Activated naive CD8-positive, alpha-beta T cell treated with anti-CD3 and anti-CD28 coated beads, Interleukin-2, amount 50 U/mL, for 24 hours (primary cell): ENCODE results near the gene SPRY4.

Experiments
- ATAC-seq: fragments of 150-1000 bp; cut with Tn5 transposase; one replicate; pipeline ENCODE4 v1.10.0; 2021
- DNase-seq: peaks from one replicate; pipeline ENCODE4 v3.0.0; 2021
- H3K27ac Mint-ChIP-seq: one replicate; pipeline ENCODE4 v1.8.0; 2021; ENCODE audit warnings: mild to moderate bottlenecking, mixed read lengths
- H3K27me3 Mint-ChIP-seq: one replicate; pipeline ENCODE4 v1.8.0; 2021; ENCODE audit warnings: mixed read lengths
- H3K36me3 Mint-ChIP-seq: one replicate; pipeline ENCODE4 v1.8.0; 2021; ENCODE audit warnings: low read depth, mixed read lengths
- H3K4me1 Mint-ChIP-seq: one replicate; pipeline ENCODE4 v1.8.0; 2021; ENCODE audit warnings: mixed read lengths
- H3K4me3 Mint-ChIP-seq: one replicate; pipeline ENCODE4 v1.8.0; 2021; ENCODE audit warnings: mild to moderate bottlenecking, moderate library complexity, mixed read lengths
- H3K9me3 Mint-ChIP-seq: one replicate; pipeline ENCODE4 v1.8.0; 2021; ENCODE audit warnings: mixed read lengths

Gene SPRY4

GRCh38 chr5:142313682-142314081, 11.1 kb downstream of the SPRY4 start:
- no peak for DNase-seq
- Mint-ChIP-seq H3K27ac (no peak overlapping the region), H3K4me1 (peaks cover 16% of the 10 kb centered on the region), H3K36me3 (no peaks in the 10 kb centered on the region), H3K4me3 (no peak overlapping the region), H3K9me3 (no peaks in the 10 kb centered on the region), H3K27me3 (no peaks in the 10 kb centered on the region)
- ATAC-seq = no peak

- Mint-ChIP-seq H3K27ac (no peak overlapping the region), H3K4me1 (peaks cover 16% of the 10 kb centered on the region), H3K27me3 (no peaks in the 10 kb centered on the region)
Observed at GRCh38 chr5:142313275-142313674, 11.5 kb downstream of the SPRY4 start.

GRCh38 chr5:142312399-142312798, 12.4 kb downstream of the SPRY4 start:
- ATAC-seq = no peak
- Mint-ChIP-seq H3K27ac (no peak overlapping the region), H3K4me3 (no peak overlapping the region), H3K27me3 (no peaks in the 10 kb centered on the region), H3K9me3 (no peaks in the 10 kb centered on the region), H3K4me1 (peaks cover 16% of the 10 kb centered on the region), H3K36me3 (no peaks in the 10 kb centered on the region)
- DNase-seq = no peak

More at GRCh38 chr5:142313275-142313674, 11.5 kb downstream of the SPRY4 start:
- ATAC-seq (no peak), DNase-seq (no peak)
- H3K9me3 Mint-ChIP-seq = no peaks in the 10 kb centered on the region
- H3K36me3 Mint-ChIP-seq = no peaks in the 10 kb centered on the region
- no peak overlapping the region for H3K4me3 Mint-ChIP-seq

GRCh38 chr5:142311725-142312124, 13.1 kb downstream of the SPRY4 start:
- no peak for ATAC-seq
- no peaks in the 10 kb centered on the region for H3K27me3 Mint-ChIP-seq
- no peak overlapping the region for H3K4me3 Mint-ChIP-seq
- no peak for DNase-seq
- H3K9me3 Mint-ChIP-seq = no peaks in the 10 kb centered on the region
- H3K27ac Mint-ChIP-seq = no peak overlapping the region
- no peaks in the 10 kb centered on the region for H3K36me3 Mint-ChIP-seq
- peaks cover 16% of the 10 kb centered on the region for H3K4me1 Mint-ChIP-seq

GRCh38 chr5:142310803-142311202, 14.0 kb downstream of the SPRY4 start:
- no peaks in the 10 kb centered on the region for H3K27me3 Mint-ChIP-seq
- DNase-seq (no peak), ATAC-seq (no peak)
- H3K4me3 Mint-ChIP-seq = no peak overlapping the region
- no peaks in the 10 kb centered on the region for H3K36me3 Mint-ChIP-seq
- H3K27ac Mint-ChIP-seq = no peak overlapping the region
- no peaks in the 10 kb centered on the region for H3K9me3 Mint-ChIP-seq
- H3K4me1 Mint-ChIP-seq = peaks cover 10% of the 10 kb centered on the region

- no peaks in the 10 kb centered on the region for H3K9me3 Mint-ChIP-seq
- H3K4me1 Mint-ChIP-seq = peaks cover 4% of the 10 kb centered on the region
- H3K27ac Mint-ChIP-seq = no peak overlapping the region
- no peak for DNase-seq
- H3K4me3 Mint-ChIP-seq = no peak overlapping the region
- H3K36me3 Mint-ChIP-seq = no peaks in the 10 kb centered on the region
- ATAC-seq = no peak
- no peaks in the 10 kb centered on the region for H3K27me3 Mint-ChIP-seq
Observed at GRCh38 chr5:142309747-142310318, 15.0 kb downstream of the SPRY4 start.

GRCh38 chr5:142308358-142308757, 16.5 kb downstream of the SPRY4 start:
- no peak for DNase-seq
- Mint-ChIP-seq H3K4me3 (no peak overlapping the region), H3K4me1 (peaks cover 2% of the 10 kb centered on the region), H3K36me3 (no peaks in the 10 kb centered on the region), H3K27me3 (no peaks in the 10 kb centered on the region), H3K9me3 (no peaks in the 10 kb centered on the region), H3K27ac (no peak overlapping the region)
- no peak for ATAC-seq

- H3K27me3 Mint-ChIP-seq = no peaks in the 10 kb centered on the region
- no peaks in the 10 kb centered on the region for H3K36me3 Mint-ChIP-seq
- H3K4me1 Mint-ChIP-seq = no peaks in the 10 kb centered on the region
- H3K27ac Mint-ChIP-seq = no peak overlapping the region
- no peak for DNase-seq
- H3K9me3 Mint-ChIP-seq = no peaks in the 10 kb centered on the region
- ATAC-seq = no peak
- H3K4me3 Mint-ChIP-seq = no peak overlapping the region
Observed at GRCh38 chr5:142307146-142307890, 17.5 kb downstream of the SPRY4 start.

GRCh38 chr5:142306077-142306502, 18.7 kb downstream of the SPRY4 start:
- DNase-seq (no peak), ATAC-seq (no peak)
- Mint-ChIP-seq H3K4me3 (no peak overlapping the region), H3K4me1 (no peaks in the 10 kb centered on the region), H3K36me3 (no peaks in the 10 kb centered on the region), H3K9me3 (no peaks in the 10 kb centered on the region), H3K27me3 (no peaks in the 10 kb centered on the region), H3K27ac (no peak overlapping the region)

- Mint-ChIP-seq H3K9me3 (no peaks in the 10 kb centered on the region), H3K36me3 (no peaks in the 10 kb centered on the region), H3K4me1 (no peaks in the 10 kb centered on the region), H3K27me3 (no peaks in the 10 kb centered on the region), H3K27ac (no peak overlapping the region), H3K4me3 (no peak overlapping the region)
- ATAC-seq = no peak
- no peak for DNase-seq
Observed at GRCh38 chr5:142305211-142305610, 19.6 kb downstream of the SPRY4 start.

- Mint-ChIP-seq H3K4me1 (no peaks in the 10 kb centered on the region), H3K27me3 (no peaks in the 10 kb centered on the region), H3K36me3 (no peaks in the 10 kb centered on the region), H3K9me3 (no peaks in the 10 kb centered on the region), H3K4me3 (no peak overlapping the region), H3K27ac (no peak overlapping the region)
- DNase-seq (no peak), ATAC-seq (no peak)
Observed at GRCh38 chr5:142304013-142304701, 20.7 kb downstream of the SPRY4 start.

- Mint-ChIP-seq H3K27me3 (no peaks in the 10 kb centered on the region), H3K4me3 (no peak overlapping the region), H3K27ac (no peak overlapping the region), H3K36me3 (no peaks in the 10 kb centered on the region), H3K9me3 (no peaks in the 10 kb centered on the region), H3K4me1 (no peaks in the 10 kb centered on the region)
- DNase-seq (no peak), ATAC-seq (no peak)
Observed at GRCh38 chr5:142303565-142303964, 21.3 kb downstream of the SPRY4 start.

GRCh38 chr5:142301540-142301939, 23.3 kb downstream of the SPRY4 start:
- Mint-ChIP-seq H3K27me3 (peaks cover 3% of the 10 kb centered on the region), H3K4me1 (no peaks in the 10 kb centered on the region), H3K27ac (no peak overlapping the region), H3K36me3 (no peaks in the 10 kb centered on the region), H3K9me3 (no peaks in the 10 kb centered on the region), H3K4me3 (no peak overlapping the region)
- DNase-seq = no peak
- no peak for ATAC-seq

- Mint-ChIP-seq H3K4me3 (no peak overlapping the region), H3K4me1 (no peaks in the 10 kb centered on the region), H3K27ac (no peak overlapping the region), H3K9me3 (no peaks in the 10 kb centered on the region), H3K36me3 (no peaks in the 10 kb centered on the region), H3K27me3 (peaks cover 5% of the 10 kb centered on the region)
- ATAC-seq (no peak), DNase-seq (no peak)
Observed at GRCh38 chr5:142300677-142301076, 24.1 kb downstream of the SPRY4 start.

- ATAC-seq = no peak
- Mint-ChIP-seq H3K4me3 (no peak overlapping the region), H3K36me3 (no peaks in the 10 kb centered on the region), H3K27me3 (peaks cover 5% of the 10 kb centered on the region), H3K27ac (no peak overlapping the region), H3K9me3 (no peaks in the 10 kb centered on the region), H3K4me1 (no peaks in the 10 kb centered on the region)
- DNase-seq = no peak
Observed at GRCh38 chr5:142298789-142299188, 26.0 kb downstream of the SPRY4 start.
